LoVo (cell line): Measurements from ENCODE around the gene MTHFD1L.
A peak's percentile ranks its signal among the peaks of the same experiment; 100 is the strongest.

Experiments
- DNase-seq: peaks from one replicate; pipeline ENCODE4 v3.0.0-alpha.2; 2016; ENCODE audit warnings: low spot score

Gene MTHFD1L

GRCh38 chr6:150991487-150991886 lies 126.0 kb downstream of the MTHFD1L start:
- no peak for DNase-seq

- DNase-seq, result no peak
Observed at GRCh38 chr6:150992262-150992661, 126.8 kb downstream of the MTHFD1L start.

GRCh38 chr6:150992703-150993102 lies 127.2 kb downstream of the MTHFD1L start:
- no peak for DNase-seq

GRCh38 chr6:150993253-150993652 lies 127.8 kb downstream of the MTHFD1L start:
- no peak for DNase-seq

- DNase-seq, result no peak
Observed at GRCh38 chr6:150994026-150994425, 128.5 kb downstream of the MTHFD1L start.

GRCh38 chr6:150996968-150997367 lies 131.5 kb downstream of the MTHFD1L start:
- DNase-seq, result no peak

GRCh38 chr6:150999107-150999506 lies 133.6 kb downstream of the MTHFD1L start:
- no peak for DNase-seq

- no peak for DNase-seq
Observed at GRCh38 chr6:150999576-150999975, 134.1 kb downstream of the MTHFD1L start.

GRCh38 chr6:151001387-151002056 lies 136.0 kb downstream of the MTHFD1L start:
- no peak for DNase-seq

- no peak for DNase-seq
Observed at GRCh38 chr6:151002057-151002450, 136.6 kb downstream of the MTHFD1L start.

GRCh38 chr6:151002491-151002935 lies 137.0 kb downstream of the MTHFD1L start:
- no peak for DNase-seq

GRCh38 chr6:151004383-151005024 lies 139.0 kb downstream of the MTHFD1L start:
- peak; percentile 69 for DNase-seq

GRCh38 chr6:151005164-151005563 lies 139.7 kb downstream of the MTHFD1L start:
- no peak for DNase-seq

- DNase-seq, result no peak
Observed at GRCh38 chr6:151005896-151006632, 140.6 kb downstream of the MTHFD1L start.

- DNase-seq, result no peak
Observed at GRCh38 chr6:151007076-151007475, 141.6 kb downstream of the MTHFD1L start.

- DNase-seq, result no peak
Observed at GRCh38 chr6:151007922-151008321, 142.4 kb downstream of the MTHFD1L start.

GRCh38 chr6:151008425-151008824 lies 142.9 kb downstream of the MTHFD1L start:
- no peak for DNase-seq

GRCh38 chr6:151009576-151009975 lies 144.1 kb downstream of the MTHFD1L start:
- no peak for DNase-seq

- DNase-seq, result no peak
Observed at GRCh38 chr6:151010071-151010470, 144.6 kb downstream of the MTHFD1L start.

- no peak for DNase-seq
Observed at GRCh38 chr6:151012321-151013294, 147.1 kb downstream of the MTHFD1L start.

- peak; percentile 66 for DNase-seq
Observed at GRCh38 chr6:151014404-151015100, 149.1 kb downstream of the MTHFD1L start.
